DMS53 treated with DMSO at 0.1 percent for 48 hours (cell line): Measurements from ENCODE around the gene RBM28.
"Not testable (repeated sequence)": the region's sequence is repeated elsewhere in the genome, so short reads cannot be mapped to it uniquely, and the experiment has no call there.

ENCODE experiments used
- DNase-seq: peaks from one replicate; lab custom pipeline; 2025; ENCODE audit not compliant: unreplicated experiment; lab: John Stamatoyannopoulos, UW

RBM28 gene

GRCh38 chr7:128349466-128349825, 5.7 kb upstream of the RBM28 start:
- DNase-seq, result no peak

DNA sequence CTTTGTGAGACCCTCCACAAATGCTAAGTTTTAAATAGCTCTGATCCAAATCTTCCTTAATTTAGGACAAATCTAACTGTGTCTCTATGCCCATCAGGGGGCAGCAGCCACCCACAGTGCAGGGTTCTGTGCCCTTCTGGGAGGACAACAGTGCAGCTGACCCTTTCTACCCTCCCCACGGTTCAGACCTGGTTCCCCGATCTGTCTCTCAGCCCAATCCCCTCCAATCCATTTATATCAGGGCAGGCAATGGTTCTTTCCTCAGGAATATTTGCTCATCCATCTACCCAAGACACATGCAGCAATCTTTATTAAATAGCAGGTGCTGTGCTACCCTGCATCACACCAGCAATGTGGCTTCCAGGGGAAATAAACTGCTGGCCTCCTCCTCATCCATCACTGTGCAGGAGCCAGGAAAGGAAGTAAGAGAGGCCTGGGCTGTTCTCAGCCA, 4.0 kb upstream of the RBM28 start:
- peak; percentile 49 for DNase-seq

DNA sequence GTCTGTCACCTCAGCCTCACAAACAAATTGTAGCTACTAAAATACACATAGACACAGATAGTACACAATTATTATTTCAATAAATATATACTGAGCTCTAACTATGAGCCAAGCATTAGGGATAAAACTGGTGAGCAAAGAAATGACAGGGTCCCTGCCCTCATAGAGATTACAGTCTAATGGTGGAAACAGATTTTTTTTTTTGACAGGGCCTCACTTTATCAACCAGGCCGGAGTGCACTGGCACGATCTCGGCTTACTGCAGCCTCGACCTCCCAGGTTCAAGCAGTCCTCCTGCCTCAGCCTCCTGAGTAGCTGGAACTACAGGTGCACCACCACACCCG, 695 bp upstream of the RBM28 start:
- no peak for DNase-seq

- no peak for DNase-seq
Measured at GRCh38 chr7:128341733-128342132, 2.0 kb downstream of the RBM28 start.

DNA sequence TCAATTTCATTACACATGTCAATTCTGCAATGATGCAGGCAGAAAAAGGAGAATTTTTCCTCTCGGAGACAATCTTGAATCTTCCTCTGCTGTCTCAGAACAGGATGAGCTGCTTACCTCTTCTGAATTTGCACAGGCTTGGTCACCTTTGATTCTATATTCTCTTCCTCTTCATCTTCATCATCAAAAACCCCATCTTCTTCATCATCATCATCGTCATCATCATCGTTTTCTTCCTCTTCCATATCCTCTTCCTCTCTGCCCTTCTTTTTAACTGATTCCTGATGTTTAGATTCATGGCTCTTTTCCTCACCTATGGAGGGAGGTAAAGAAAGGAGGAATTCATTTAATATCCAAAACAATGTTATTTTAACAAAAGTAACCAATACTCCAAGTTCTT, 8.0 kb downstream of the RBM28 start:
- DNase-seq, result no peak

GRCh38 chr7:128324368-128324680, 19.4 kb downstream of the RBM28 start:
- no peak for DNase-seq

DNA sequence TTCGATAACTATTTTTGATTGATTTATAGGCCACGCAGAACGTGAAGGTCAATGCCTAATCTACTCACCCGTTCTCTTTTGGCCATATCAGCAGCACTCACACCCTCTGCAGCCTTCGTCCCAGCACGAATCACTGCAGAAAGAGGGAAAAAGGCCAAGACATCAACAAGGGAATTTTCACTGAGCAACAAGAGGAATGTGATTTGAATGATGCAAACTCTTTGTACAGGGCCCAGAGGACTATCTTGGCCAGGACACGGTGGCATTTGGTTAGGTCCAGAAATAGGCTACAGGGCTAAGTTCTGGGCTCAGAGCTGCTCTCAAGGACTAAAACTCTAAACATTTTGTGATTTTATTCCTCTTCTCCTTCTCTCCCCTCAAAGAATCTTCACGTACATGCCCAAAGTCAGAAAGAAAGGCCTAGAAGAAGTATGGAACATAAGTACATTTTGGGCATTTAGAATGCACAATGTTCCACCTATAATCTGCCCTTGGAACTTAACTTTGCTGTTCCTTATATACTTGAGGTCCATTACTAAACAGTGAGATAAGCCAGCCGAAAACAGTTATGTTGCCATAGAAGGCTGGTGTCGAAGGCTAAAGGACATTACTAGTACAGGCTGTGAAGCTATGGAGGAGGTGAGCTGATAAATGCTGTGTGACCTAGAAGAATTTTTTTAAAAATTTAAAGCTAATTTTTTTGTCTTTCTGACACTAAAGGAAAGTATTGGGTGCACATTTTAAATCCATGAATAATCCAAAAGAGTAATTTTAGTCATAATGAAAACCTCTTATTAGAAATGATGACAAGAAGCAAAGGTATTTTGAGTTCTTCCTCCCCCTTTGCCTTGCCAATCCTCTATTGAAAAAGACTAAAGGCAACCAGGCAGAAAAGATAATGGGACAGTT, 20.0 kb downstream of the RBM28 start:
- DNase-seq, result no peak

DNA sequence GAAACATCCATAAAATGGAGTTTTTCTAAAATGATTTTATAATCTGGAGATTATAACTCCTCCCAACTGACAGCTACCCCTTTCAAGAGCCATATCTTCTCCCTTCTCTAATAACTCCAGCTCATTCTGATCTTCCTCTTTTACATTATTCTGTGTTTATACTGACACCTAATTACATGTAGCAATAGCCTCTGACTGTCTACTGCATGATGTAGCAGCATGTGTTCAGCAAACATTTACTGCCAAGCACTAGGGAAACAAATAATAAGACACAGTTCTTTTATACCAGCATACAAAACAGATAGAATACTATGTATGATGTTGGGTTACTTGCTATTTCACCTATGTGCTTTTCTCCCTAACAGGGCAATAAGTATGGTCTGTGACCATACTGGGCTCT, 20.7 kb downstream of the RBM28 start:
- no peak for DNase-seq

DNA sequence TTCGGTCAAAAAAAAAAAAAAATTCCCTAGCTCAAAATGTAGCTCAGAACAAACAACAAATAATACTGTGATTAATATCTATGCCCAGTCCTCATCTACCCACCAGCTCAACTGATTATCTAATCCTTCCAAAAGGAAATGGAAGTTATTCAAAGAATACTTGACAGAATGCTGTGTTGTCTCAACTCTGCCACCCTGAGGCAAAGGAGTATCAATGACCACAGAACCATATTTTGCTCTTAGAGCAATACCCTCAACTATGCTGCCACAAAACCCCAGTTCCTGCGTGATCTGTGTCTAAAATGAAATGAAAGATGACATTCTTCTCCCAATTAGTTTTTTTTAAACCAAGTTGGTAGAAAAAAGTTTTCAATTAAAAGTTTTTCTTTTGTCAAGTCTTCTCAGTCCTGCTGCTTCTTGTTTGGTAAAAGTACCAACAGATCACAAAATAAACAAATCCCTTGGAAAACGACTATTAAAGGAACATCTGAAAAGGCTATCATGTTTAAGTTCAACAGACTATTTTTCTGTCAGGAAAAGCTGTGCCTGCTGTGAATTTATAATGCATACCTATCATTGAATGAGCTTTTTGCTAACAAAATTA, 21.6 kb downstream of the RBM28 start:
- peak; percentile 30 for DNase-seq

GRCh38 chr7:128321044-128321422, 22.7 kb downstream of the RBM28 start:
- DNase-seq, result no peak

- no peak for DNase-seq
Measured at GRCh38 chr7:128318691-128319090, 25.0 kb downstream of the RBM28 start.

DNA sequence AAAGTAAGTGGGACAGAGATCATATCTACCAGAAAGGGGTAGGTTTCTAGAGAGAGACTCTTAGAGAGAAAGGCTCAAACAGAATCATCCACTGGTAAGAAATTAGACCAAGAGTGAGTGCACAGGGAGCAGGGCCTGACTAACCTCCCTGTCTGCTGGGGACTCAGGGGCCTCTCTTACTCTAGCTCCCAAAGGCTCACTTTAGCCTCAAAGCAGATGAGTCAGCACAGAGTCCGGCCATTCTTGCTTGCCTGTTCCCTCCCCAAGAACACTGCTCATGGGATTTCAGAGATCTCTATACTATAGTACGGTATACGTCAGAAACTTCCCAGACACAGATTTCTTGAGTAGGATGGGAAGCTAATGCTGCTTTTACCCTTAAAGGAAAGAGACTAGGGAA, 32.7 kb downstream of the RBM28 start:
- DNase-seq, result no peak

DNA sequence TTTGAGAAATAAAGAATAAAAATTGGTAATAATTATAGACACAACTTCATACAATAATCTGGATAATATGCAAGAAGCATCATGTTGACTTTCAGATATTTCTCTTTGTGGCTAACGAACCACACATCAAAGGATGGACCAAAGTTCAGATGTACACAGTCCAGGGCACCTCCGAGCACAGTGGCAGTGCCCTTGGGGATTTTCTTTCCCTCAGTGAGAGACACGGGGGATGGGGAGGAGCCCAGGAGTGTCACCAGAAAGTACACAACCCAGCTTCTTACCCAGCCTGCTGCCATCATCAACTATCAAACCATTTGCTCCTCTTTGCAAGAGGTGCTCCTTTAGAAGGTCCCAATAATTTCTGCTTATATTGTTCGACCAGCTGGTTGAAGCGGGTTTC, 33.2 kb downstream of the RBM28 start:
- no peak for DNase-seq

DNA sequence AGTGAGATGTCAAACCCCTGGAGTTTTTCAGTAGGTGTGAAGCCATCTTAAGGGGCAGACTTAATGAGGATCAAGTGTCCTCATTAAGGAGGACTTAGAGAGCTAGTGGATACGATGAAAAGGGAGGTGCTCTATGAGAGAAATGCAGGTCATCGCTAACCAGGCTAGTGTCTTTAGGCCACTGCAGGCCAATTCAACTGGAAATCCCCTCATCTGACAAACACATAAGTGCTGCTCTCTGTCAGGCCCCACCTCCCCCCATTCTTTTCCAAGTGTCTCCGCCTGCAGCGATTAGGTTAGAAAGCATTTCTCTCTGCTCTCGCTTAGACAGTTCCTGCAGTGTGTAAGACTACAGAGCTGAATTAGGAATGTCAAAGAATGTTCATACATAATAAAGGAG, 33.7 kb downstream of the RBM28 start:
- no peak for DNase-seq

DNA sequence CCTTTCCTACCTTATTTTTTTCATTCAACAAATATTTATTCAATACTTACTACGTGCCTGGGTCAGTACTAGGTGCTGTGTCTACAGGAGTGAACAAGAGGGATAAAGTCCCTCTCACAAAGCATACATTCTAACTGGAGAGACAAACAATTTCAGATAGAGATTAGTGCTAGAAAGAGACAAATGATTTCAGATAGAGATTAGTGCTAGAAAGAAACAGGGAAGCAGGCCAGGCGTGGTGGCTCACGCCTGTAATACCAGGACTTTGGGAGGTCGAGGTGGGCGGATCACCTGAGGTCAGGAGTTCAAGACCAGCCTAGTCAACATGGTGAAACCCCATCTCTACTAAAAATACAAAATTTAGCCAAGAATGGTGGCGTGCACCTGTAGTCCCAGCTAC, 34.6 kb downstream of the RBM28 start:
- no peak for DNase-seq

- DNase-seq, result no peak
Measured at GRCh38 chr7:128307061-128307460, 36.6 kb downstream of the RBM28 start.

DNA sequence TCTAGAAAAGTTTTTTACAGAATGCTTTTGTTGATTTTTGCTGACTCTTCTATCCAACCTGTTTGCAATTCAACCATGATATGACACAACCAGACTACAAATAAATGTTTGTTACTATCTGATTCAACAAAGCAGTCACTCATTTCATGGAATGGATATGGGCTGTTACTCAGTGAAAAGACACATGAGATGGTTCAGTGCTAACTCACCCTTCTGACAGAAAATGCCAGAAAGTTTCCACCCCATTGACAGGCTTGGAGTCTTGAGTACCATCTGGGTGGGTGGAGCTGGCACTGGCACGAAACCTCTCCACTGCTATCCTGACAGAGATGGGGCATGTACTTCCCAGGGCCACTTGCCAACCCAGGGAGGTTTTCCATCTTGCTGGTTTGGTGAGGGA, 39.5 kb downstream of the RBM28 start:
- no peak for DNase-seq

DNA sequence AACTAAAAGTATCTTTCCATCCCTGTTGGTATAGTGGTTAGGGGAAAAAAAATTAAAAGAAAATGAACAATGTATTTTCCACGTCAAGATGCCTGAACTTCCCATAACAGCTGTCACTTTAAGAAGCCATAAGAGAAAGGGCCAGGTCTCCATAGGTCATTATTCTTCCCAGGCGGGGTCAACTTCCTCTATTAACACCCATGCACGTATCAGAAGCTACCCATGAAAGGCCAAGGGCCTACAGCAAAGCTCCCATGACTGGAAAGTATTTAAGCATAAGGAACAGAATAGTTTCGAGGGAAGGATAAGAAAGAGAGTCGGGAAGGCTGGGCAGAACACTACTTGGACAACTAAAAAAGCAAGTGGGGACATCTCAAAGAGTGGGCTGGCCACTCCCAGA, 40.1 kb downstream of the RBM28 start:
- no peak for DNase-seq

DNA sequence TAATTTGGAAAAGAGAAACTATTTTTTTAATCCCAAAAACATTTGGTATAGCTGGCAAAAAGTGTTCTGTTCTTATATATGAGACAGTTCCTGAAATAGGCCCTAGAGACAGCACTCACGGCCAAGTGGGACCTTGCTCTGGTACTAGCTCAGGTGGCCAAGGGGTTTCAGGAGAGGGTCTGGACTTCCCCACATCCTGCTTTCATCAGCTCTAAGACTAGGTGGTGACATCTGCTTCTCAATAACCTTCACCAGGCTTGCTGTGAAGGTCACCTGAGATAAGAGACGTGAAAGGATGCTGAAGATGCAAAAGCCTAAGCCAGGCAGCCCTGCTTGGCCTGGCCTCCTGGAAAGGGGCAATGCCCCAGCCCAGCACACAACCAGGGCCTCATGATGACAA, 40.6 kb downstream of the RBM28 start:
- no peak for DNase-seq

GRCh38 chr7:128302139-128302538, 41.6 kb downstream of the RBM28 start:
- DNase-seq, result no peak

GRCh38 chr7:128299109-128299607, 44.5 kb downstream of the RBM28 start:
- no peak for DNase-seq

DNA sequence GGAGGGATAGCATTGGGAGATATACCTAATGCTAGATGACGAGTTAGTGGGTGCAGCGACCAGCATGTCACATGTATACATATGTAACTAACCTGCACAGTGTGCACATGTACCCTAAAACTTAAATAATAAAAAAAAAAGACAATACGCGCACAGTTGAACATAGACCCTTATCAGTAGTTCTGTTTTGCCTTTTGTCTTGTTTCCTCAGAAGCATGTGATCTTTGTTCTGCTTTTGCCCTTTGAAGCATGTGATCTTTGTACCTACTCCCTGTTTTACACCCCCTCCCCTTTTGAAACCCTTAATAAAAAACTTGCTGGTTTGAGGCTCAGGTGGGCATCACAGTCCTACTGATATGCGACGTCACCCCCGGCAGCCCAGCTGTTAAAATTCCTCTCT, 45.7 kb downstream of the RBM28 start:
- DNase-seq, result not testable (repeated sequence)

DNA sequence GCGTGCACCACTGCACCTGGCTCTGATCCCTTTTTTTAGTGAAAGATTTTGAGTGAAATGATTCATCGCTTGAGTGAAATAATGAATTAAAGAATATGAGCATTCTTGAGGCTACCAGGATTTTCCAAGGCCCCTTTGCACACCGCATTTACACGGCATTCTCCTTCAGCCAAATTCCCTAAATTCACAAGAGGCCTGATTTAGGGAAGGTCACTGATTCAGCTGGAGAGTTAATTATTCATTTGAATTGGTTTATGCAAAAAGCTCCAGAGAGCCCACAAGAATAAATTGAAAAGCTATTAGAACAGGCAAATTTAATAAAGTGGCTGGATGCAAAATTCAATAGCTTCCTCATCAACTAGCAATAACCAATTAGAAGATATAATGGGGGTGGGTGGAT, 56.2 kb downstream of the RBM28 start:
- DNase-seq, result no peak
